ENCODE data around the gene HEPHL1.
"Not testable (repeated sequence)": the region's sequence is repeated elsewhere in the genome, so short reads cannot be mapped to it uniquely, and the experiment has no call there.

Gene HEPHL1

DNA sequence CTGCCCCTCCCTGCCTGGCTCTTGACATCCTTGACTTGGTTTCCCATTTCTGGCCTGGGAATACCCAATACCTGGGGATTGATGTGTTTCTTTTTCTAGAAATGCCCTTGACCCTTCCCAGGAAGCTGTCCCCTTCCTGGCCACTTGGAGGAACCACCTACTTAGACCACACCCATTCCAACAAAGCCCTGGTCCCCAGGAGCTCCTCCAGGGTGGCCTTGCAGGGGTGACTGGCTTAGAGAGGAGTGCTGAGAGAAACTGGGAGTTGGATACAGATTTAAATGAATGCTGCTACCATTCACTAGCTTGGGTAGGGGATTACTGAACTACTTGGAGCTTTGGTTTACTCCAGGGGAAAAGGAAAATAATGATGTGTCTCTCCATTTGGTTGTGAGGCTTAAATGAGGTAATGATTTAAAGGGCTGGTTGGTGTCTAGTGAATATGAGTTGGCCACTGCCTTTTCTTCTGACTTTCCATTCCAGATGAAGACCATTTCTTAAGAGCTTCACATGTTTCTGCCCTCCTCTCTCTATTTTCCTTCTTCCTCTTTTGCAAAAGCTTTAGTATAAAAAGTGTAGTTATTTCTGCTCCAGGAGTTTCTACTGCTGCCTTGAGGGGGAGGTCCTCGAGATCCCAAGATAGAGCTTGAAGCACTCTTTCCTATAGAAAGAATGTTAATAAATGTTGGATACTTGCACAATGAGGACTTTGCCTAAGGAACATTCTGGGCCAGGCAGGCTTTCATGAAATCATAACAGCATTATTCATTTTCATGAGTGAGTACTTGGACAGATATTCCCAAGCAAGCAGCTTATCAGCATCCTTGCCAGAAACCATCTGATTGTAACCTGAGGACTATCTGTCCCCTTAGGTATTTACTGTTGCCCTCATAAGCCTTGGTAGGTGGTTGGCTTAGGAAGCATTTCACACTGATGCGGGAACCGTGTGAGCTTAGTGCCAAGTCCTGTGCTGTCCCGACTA lies 129.8 kb downstream of the HEPHL1 start:
- no peak for DNase-seq (ENCODE audit: low read depth in 2 of 2)

DNA sequence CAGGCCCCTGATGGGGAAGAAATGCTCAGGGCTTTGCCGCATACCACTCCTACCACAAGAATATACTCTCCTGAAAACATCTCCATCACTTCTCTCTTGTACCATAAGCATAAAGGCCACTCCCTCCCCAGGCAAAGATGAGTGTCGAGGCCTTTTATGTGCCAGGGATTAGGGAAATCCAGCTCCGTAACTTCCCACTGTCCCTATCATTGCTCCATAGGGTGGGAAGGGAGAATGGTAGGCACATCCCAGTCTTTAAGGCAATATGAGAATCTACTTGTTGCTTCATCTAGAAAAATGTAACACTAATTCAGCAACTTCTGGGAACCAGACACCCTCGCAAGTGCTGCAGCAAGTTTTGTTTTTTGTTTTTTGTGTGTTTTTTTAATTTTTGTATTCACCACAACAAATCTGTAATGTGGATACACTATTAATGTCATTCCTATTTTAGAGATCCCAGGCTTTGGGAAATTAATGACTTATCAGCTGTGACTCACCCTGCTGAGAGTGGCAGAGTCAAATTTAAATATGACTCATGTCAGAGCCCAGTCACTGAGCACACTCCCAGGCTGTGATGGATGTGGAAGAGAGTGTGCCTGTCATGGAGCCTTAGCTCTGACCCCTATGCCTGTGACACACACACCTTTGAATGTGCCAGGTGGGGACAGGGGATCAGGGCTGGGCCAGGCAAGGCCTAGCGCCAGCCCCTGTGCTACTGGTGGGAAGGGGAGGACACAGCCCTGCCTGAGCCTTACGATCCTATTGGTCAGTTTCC lies 130.9 kb downstream of the HEPHL1 start:
- no peak for DNase-seq (ENCODE audit: low read depth in 2 of 2)

DNA sequence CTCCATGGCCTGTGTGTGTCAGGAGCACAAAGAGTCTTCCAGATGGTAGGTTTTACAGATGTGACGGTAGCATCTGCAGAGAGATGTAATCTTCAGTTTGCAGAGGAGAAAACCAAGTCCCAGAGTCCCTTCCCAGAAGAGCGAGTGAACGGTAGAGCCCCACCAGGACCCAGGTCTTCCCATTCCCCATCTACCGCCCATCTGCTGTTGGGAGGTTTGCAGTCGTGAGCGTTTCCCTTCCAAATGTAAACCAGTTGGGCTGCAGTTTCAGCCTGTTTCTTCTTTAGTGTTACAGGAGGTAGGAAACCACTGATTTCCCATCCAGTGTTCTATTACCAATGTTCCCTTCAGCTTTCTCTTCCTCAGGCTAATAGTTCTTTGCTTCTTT lies 131.5 kb downstream of the HEPHL1 start:
- no peak for DNase-seq (ENCODE audit: low read depth in 2 of 2)

DNA sequence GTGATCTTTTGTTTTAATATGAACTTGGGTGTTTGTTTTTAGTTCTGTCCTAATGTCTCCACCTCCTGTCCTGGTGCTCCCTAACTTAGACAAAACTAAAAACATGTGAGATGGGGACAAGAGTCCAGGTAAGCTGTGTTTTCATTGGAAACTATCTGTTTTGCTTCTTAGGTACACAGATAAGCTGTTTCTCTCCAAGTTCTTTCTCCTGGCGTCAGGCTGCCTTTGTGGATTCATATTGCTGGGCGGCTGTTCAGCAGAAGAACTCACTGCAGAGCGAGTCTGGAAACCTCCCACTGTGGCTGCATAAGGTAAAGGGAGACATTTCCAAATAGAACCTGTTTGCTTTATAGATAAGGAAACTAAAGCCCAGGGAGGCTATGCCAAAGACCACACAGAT lies 132.2 kb downstream of the HEPHL1 start:
- no peak for DNase-seq (ENCODE audit: low read depth in 2 of 2)

DNA sequence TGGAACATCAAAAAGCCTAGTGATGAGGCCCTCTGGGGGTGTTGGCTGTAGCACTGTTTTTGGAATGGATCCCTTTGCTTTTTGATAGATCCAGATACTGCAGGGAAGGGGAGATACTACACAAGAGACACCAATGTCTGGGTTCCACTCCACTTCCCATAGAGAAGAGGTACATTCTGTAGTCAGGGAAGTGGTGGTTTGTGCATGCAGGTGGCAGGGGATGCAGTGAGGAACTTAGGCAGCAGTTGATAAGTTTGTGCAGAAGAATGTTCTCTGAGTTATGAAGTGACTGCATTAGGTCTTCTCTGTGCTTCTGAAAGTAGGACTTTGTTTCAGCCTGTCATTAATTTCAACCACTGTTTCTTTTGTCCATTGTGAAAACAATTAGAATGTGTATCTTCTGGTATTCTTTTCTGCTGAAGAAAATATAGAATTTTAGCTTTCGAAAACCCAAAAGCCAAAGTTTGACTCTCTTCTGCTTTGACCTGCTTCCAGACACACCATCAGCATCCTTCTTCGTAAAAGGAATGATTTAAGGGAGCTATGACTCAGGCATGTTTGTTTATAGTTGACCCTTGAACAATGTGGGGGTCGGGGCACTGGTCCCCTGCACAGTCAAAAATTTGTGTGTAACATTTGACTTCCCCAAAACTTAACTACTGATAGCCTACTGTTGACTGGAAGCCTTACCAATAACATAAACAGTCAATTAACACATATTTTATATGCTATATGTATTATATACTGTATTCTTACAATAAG lies 133.1 kb downstream of the HEPHL1 start:
- DNase-seq (ENCODE audit: low read depth in 2 of 2): no peak

DNA sequence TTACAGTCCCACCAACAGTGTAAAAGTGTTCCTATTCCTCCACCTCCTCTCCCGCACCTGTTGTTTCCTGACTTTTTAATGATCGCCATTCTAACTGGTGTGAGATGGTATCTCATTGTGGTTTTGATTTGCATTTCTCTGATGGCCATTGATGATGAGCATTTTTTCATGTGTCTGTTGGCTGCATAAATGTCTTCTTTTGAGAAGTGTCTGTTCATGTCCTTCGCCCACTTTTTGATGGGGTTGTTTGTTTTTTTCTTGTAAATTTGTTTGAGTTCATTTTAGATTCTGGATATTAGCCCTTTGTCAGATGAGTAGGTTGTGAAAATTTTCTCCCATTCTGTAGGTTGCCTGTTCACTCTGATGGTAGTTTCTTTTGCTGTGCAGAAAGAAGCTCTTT lies 136.2 kb downstream of the HEPHL1 start:
- not testable (repeated sequence) for DNase-seq (ENCODE audit: low read depth in 2 of 2)
